ENCODE data around the gene ARRB1.
"Not testable (repeated sequence)": the region's sequence is repeated elsewhere in the genome, so short reads cannot be mapped to it uniquely, and the experiment has no call there.

ARRB1 gene

DNA sequence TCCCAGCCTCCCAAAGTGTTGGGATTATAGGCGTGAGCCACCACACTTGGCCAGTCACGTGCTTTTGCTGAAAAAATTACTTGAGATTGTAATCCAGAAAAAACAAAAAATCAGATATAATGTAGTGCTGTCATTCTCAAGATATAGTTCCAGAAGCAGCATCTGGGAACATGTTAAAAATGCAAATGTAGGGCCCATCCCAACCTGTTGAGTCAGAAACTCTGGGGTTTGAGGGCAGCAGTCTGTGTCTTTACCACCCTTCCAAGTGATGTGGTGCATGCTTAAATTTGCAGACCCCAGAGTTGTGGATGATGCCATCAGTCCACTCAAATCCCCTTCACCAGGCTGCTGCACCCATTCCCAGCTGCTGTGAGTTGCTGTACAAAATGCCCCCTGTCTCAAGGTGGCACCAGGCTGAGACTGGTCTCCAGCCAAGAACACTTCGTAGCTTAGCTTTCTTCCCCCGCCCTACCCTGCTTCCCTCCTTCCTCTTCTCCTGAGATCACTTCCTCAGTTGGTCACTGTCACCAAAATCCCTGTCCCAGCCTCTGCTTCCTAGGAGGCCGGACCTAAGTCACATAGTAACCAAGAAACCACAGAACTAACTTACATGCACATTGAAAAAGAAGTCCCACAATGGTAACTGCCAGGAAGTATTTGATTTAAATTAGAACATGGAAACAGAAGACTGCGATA lies 18.2 kb upstream of the ARRB1 start:
- no peak for DNase-seq

DNA sequence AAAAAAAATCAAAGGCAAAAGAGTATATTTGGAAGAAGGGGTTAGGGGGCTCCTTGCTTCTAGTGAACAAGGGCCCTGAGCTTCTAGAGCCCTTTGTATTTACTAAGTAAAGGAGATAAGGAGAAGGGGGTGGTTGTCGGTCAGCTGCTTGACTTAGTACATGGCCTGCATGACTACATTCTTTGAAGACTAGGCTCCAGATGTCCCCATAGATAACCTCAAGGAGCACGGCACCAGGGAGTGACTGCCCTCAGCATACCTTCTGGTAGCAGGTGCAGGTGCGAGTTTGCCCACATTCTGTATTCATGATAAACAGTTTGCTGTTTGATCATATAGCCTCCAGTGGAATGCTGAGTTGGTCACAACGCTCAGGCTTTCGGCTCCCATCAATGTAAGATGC lies 15.4 kb upstream of the ARRB1 start:
- not testable (repeated sequence) for DNase-seq

DNA sequence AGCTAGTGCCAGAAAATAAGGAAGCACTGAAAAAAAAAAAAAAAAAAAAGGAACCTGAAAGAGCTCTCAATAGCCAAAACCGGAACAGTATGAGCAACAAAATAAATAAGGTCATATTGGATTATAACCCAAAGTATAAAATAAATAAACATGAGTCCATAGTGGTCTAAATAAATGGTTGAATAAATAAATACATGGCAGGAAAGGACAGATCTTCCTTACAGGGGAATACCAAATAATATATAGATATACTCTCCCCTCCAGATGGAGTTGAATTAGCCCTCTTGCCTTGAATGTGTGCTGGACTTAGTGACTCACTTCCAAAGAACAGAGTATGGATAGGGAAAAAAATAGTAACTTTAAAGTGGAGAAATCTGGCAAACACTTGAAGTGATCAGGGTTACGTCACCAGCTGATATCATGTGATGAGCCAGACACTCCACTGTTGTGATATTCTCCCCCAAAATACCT lies 14.3 kb upstream of the ARRB1 start:
- no peak for DNase-seq

DNA sequence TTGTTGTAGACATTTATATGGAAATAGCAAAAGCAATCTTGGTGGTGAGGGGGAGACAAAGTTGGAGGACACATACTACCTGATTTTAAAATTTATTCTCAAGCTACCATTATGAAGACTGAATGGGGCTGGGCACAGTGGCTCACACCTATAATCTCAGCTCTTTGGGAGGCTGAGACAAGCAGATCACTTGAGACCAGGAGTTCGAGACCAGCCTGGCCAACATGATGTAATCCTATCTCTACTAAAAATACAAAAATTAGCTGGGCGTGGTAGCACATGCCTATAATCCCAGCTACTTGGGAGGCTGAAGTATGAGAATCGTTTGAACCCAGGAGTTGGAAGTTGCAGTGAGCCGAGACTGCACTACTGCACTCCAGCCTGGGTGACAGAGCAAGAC lies 10.8 kb upstream of the ARRB1 start:
- not testable (repeated sequence) for DNase-seq

DNA sequence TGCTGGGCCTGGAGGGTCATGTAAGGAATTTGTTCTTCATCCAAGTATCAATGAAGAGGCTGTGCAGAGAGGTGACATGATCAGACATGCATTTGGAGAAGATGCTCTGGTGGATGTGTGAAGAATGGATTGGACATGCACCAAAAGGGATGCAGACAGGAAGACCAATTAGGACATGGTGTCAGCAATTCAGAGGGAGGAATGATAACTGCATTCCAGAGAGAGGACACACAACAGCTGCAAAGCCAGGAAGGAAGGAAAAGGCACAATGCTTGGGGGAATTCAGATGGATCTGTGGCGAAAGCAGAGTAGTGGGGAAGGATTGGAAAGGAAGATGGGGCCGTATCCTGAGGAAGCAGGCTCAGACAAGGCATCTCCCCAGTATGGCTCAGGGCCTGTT lies 5.2 kb upstream of the ARRB1 start:
- DNase-seq = no peak

DNA sequence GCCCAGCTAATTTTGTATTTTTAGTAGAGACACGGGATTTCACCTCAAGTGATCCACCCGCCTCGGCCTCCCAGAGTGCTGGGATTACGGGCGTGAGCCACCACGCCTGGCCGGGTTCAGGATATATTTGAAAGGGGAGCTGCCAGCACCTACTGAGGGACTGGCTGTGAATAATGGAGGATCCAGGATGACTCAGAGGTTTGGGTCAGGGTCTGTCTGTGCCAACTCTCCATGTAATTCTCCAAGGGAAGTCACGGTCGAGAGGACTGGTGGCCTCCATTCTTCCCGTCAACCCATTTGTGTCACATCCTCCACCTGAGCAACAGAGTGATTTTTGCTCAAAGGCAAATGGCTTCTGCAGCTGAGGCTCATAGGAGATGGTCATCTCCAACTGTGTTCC lies 3.6 kb upstream of the ARRB1 start:
- no peak for DNase-seq

DNA sequence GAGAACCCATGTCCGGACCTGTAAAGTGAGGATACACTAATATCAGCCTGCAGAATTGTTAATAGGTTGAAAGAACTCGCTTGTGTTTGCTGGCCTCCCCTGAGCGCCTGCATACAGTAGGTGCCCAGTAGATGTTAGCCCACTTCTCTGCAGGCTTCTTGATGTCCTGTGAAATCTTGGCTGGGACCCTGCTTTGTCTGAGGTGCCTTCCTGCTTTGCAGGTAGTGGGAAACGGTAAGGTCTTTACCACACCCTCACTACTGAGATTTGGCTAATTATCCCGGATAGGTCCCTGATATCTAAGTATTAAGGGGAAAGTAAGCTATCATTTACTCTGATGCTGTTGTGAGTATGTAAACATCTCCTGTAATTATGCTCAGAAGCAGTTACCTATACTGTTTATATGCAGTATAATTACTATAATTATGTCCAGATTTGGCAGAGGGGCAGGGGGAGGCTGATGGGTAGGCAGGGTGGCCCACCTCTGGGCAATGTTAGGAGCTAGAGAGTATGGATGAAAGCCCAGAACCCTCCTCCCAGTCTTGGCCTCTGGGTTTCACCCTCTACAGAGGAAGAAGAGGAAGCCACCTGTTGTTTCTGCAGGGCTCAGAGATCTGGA lies 1.2 kb upstream of the ARRB1 start:
- no peak for DNase-seq

DNA sequence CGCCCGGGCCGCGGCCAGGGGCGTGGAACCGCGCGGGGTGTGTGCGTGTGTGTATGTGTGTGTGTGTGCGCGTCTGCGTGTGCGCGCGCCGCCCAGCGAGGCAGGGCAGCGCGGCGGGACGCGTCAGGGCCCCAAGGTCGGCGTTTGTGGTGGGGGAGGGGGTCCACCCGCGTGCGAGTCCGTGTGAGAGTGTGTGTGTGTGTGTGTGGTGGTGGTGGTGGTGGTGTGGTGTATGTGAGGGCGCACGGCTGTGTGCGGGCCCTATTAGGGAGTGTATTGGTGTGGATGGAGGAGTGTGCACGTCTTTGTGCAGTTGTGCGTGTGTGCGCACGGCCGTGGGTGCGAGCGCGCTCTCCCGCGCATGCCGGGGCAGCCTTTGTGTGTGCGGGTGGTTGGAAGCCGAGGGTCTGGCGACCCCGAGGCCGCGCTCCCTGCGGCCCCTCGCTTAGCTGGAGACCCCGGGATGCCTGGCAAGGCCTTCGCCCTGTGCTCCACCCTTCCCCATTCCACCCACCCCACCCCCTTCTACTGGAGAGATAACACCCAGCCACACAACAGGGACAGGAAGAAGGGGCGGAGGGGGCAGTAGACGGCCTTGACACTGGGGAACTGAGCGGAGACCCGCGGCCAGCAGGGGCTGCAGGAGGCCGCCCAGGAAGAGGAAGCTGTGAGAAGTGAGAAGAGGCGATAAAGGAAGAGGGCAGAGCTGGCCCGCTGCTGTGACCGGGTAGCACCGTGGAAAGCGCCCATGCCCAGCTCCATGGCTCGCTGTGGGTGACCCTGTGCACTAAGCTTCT lies 528 bp upstream of the ARRB1 start:
- peak; percentile 72 for DNase-seq

DNA sequence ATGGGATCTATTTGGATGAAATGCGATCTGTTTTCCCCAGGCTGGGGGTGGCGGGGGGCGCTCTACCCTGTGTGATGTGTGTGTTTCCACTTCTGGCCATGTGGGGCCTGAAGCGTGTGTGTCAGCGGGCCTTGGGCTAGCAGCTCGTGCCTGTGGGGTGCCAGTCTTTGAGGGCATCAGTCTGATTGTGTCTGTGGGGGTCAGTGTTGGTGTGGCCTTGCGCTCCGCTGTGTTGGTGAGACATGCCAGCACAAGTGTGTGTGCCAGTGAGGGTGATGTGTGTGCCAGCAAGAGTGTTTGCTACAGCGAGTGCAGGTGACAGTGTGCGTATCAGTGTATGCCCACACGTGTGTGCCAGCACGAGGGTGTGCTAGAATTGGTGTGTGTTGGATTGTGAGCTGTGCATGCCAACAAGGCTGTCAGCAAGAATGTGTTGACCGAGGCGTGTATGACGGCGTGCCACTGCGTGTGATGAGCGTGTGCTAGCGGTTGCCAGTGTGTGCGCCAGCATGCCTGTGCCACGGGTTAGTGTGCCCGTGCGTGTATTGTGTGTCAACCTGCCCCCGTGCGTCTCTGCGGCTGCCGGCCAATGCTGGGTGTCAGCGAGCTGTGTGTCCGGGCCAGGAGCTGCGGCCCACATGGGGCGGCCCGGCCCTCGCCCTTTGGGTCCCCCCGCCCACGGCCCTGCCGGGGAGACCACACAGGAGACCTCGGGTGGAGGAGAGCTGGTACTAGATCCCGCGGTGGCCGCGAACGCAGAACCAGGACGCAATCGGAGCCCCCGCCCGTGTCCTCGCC lies 519 bp downstream of the ARRB1 start:
- peak; percentile 61 for DNase-seq

DNA sequence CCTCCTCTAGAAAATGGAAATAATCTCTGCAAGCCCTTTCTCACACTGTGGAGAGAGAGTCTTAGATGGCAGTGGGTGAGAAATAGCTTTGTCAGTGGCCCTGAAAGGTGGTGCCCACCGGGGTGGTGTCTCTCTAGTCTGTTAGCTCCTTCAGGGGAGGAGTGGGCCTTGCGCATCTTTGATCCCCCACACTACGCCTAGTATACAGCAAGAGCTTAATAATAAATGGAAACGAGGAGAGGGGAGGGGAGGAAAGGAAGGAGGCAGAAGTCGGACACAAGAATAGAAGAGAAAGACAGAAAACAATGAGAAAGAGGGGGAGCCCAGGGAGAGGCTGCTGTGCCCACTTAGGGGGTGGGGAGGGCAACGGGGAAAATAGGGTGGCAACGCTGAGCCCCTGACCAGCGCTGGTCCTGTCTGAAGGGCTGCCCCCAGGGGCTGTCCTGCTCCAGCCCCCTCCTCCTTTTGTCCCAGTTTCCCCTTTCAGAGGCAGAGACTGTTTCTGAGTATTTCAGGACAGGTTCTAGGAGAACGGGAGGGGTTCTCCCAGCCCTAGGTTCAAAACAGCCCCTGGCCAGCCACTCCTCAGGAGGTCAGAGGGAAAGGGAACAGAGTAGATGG lies 1.2 kb downstream of the ARRB1 start:
- DNase-seq = no peak

DNA sequence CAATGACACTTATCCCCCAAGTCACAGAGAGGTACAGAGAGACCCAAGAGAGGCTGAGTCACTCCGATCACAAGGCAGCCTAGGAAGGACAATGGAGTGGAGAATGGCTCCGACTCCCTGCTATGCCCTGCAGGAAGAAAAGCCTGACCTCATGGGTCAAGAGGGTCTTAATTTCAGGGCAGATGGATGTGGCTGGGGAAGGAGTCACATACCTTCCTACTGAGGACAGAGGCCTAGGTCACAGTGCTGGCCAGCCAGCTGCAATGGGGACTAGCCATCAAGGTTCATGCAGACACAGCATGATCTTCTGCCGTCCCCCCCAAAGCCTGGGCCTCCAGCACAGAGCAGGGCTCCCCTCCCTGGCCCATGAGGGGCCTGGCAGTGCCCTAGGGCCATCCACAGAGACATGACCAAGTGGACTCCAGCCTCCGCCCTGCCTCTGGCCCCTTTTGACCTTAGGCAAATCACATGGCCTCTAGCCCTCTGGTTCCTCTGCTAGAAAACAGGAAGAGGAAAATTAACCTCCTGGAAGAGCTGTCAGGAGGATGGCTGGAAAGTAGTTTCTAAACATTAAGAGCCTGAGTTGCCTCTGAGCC lies 1.8 kb downstream of the ARRB1 start:
- no peak for DNase-seq

DNA sequence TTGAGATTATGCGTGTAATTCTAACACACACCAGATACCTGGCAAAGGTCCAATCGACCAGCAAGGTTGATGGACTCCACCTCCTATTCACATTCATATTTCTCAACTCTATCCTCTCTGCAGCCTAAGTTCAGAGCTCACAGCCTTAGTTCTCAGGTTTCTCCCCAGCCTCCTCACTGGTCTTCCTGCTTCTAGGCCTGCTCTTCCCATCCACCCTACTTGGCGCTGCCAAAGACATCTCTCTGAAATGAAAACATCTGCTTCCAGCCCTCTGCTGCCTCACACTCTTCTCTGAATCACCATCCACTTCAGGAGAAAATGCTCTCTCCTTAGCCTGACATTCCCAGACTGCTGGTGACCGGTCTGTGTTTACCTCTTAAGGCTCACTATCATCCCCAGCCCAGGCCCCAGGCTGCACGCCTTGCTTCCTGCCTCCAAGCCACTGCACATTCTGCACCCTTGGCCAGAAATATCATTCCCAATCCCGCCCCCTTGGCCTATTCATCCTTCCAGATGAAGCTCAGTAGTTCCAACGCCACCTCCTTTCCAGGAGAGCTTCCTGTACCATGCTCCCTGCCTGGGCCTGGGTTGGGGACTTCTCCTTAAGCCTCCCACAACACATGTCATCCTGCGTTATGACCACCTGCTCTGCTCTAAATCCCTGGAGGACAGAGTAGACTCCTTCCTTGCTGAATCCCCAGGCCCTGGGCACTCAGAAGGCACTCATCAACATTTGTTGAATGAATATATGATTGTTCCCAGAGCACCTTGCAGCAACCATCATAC lies 3.5 kb downstream of the ARRB1 start:
- no peak for DNase-seq

DNA sequence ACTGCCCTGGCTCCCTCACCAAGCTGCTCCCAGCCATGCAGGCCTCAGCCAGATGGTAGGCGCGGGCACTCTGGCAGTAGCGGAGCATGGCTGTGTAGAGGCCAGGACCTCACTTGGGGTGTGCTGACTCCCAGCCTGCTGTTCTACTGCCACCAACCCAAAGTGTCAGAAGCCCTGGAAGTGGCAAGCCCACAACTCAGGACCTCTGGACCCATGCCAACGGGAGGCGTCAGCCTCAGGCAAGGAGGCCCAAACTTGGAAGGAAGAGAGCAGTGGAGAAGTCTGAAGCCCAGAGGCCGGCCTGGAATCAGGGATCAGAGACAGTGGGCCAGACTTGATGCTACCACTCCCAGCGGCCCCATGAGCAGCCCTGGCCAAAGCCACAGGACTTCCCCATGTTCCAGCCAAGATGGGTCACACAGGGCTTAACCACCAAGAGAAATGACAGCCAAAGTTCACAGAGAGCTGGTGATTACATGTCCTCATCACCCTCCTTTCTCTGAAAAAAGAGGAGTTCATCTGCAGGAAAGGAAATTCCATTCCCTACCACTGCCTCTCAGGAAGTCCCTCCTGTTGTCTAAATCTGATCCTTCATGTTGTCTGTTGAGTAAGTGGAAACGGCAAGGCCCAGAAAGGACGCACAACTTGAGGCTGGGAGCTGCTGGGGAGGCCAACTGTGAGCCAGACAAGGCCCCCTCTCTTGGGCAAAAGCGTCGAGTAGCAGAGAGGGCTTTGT lies 4.4 kb downstream of the ARRB1 start:
- DNase-seq = no peak

DNA sequence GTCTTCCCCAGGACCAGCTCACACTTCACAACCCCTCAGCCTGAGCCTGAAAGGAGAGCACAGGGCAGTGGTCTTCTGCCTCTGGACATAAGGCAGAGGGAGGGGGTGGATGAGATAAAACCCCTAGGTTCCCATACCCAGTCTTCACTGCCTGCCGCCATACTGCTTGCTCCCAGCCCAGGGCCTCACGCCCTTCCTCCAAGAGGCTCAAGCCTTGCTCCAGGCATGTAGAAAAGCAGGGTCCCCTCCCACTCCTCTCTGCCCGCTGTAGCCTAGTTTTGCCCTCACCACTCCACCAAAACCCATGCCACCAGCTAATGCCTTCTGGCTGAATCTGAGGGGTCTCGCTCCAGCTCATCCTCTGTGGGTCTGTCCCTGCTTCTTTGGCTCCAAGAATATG lies 5.2 kb downstream of the ARRB1 start:
- no peak for DNase-seq

DNA sequence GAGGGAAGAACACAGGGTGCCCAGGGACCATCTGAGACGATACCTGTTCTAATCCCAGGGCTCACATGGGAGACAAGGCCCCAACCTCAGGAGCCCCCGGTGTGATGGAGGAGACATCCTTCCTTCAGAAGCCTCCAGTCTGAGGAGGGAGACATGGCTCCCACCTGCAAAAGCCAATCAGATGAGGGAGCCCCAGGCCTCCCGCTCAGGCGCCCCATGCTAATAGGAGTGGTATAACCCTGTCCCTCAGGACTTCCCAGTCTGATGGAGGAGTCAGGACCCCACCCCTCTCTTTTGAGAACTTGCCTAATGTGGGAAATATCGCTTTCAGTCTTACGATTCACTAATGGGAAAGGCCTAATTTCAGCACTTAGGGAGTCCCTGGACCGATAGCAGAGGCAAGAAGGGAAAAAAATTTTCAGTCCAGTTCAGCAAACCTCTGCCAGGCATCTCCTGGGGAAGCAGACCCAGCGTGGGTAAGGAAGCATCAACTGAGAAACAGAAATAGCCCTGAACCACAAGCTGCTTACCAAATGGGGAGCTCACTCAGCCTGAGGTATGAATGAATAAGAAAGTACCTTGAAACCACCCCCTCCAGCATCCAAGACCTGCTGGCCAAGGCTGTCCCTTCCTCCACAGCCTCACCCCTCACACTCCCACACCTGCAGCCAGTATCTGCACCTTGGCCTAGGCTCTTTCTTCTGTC lies 5.9 kb downstream of the ARRB1 start:
- no peak for DNase-seq

DNA sequence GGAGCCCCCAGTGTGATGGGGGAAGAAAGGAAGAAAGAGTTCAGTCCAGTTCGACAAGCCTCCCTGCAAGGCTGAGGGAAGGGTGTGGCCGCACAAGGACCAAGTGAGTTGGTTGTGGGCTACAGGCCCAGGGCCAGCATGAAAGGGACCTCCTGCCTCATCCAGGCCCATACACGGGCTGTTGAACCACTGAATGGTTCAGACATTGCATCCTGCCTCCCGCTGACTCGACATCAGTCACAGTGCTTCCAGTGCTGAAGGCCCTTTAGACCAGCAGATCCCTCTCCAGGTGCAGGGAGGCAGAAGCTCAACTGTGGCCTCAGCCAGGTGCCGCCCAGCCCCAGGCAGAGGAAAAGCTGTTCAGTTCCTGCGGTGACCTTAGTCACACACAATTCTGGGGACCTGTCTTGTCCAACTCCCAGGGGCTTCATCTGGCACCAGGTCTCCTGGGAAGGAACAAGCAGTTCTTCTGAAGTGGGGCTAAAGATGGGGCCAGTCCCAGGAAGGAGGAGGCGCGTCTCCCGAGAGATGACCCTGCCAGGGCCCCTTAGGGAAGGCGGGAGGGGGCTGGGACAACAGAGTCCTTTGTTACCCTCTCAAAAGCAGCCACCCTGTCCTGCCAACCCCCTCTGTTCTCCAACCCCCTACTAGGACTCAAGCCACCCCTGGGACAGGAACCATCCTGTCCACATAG lies 6.6 kb downstream of the ARRB1 start:
- no peak for DNase-seq

DNA sequence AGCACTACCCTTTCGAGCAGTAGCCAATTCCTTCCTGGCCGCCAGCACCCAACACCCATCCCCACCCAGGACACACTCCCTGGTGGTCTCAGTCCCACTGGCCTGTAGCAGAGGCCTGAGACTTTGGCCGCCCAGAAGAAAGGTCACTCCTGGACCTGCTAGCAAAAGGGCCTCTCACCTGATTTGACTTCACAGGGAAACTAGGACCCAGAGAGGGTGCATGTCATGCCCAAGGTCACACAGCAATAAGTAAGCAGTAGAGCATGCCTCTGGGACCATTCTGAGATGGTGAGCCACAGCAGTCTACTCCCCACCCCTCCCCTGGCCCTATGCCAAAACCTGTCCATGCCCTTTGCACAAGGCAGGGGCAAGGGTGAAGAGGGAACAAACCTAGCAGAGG lies 7.3 kb downstream of the ARRB1 start:
- no peak for DNase-seq

DNA sequence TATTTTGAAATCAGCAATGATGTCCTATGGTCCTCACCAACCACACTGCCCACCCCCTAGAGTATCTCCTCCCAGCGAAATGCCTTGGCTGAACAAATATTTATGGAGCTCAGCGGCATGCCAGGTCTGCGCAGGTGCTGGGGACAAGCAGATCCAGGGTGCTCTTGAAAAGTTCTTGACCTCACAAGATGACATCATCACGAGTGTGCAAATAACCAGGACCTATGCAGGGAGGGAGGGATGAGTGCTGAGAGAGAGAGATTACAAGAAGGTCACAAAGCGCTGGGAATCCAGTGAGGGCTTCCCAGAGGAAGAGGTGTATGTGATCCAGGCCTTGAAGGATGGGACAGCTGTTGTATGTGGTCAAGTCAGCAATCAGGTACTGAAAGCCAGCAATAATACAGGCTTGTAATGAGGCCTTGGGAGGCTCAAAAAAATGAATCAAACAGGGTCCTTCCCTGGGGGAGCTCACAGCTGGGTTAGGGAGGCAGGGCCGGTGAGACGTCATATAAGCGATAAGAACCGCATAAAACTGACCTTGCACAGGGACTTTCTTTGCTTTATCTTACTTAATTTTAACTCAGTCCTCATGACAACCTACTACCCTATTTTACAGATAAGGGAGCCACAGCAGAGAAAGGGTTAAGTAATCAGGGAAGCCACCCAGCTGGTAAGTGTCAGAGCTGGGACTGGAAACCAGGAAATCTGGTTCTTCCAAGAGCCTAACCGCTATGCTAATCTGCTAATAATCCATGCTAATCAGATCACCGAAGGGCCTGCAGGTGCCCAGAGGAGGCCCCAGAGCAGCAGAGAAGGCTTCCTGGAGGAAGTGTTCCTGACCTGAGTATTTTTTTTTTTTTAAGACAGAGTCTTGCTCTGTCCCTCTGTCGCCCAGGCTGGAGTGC lies 8.2 kb downstream of the ARRB1 start:
- no peak for DNase-seq
